HL-60 (cell line): ENCODE data around the gene RARRES1.

Experiments
- DNase-seq, 2 experiments: peaks; one replicate each; pipeline ENCODE4 v3.0.0-alpha.2; 2010 to 2020; ENCODE audit warnings: low read depth in 1 of 2, low spot score in 1 of 2
- H3K27ac ChIP-seq: fragments of 250-450 bp; sonication (Bioruptor Pico); replicated peaks from 2 replicates; pipeline ENCODE4 v1.5.1; 2020; ENCODE audit warnings: mild to moderate bottlenecking, moderate library complexity
- H3K27me3 ChIP-seq: fragments of 250-450 bp; sonication (Bioruptor Pico); 2 replicates; pipeline ENCODE4 v1.5.1; 2021; ENCODE audit warnings: mild to moderate bottlenecking, moderate library complexity; ENCODE audit not compliant: insufficient read depth, poor library complexity, severe bottlenecking
- H3K4me3 ChIP-seq: replicated peaks from 2 replicates; pipeline ENCODE4 v1.5.1; 2011; ENCODE audit warnings: mild to moderate bottlenecking, control low read depth, low read length; ENCODE audit not compliant: insufficient read depth
- GABPA ChIP-seq: IDR thresholded peaks from 2 replicates; pipeline ENCODE4 v1.6.1; 2012; ENCODE audit warnings: low read depth
- POLR2AphosphoS5 ChIP-seq: IDR thresholded peaks from 2 replicates; pipeline ENCODE4 v1.6.1; 2012; ENCODE audit warnings: low read depth
- SPI1 ChIP-seq: IDR thresholded peaks from 2 replicates; pipeline ENCODE4 v1.6.1; 2012; ENCODE audit warnings: low read depth, mild to moderate bottlenecking, borderline replicate concordance
- TF ChIP-seq, protein P1 (sequence below): IDR thresholded peaks from 2 replicates; pipeline ENCODE4 v1.6.1; 2012; ENCODE audit warnings: low read depth; ENCODE audit not compliant: insufficient replicate concordance
- TF ChIP-seq, protein P2 (sequence below): IDR thresholded peaks from one replicate; pipeline ENCODE4 v1.5.1; 2011; ENCODE audit warnings: low read length, control low read depth, inconsistent platforms; ENCODE audit not compliant: insufficient read depth

RARRES1 gene

DNA sequence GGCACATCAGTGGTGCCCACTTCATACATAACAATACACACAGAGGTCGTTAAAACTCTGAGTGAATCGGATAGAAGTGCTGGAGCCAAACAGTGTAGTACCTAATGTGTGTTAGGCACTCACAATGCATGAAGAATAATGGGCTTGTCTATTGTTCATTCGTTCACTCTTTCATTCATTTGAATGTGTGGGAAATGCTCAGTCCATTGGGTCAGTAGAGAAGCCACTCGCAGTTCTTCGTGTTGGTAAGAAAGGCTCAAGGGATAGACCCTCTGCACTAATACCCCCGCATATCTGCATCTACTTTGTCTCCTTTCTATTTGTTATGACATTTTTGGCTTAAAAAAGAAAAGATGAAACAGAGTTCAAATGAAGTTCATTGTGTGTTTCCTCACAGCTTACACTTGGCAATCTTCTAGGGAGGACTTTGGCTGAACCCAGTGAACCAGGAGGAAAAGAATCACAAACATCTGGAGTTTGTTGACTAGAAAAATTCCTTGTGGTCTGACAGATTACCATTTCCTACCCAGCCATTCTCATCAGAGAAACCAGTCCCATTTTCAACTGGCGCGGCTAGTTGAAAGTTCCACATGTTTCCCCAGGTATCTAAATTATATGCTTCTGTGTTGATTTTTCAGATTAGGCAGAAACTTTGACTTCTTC, 36.8 kb upstream of the RARRES1 start:
- Histone ChIP-seq H3K27me3 (no peaks in the 10 kb centered on the region), H3K27ac (no peak overlapping the region), H3K4me3 (no peak overlapping the region)
- TF ChIP-seq, protein P1, sequence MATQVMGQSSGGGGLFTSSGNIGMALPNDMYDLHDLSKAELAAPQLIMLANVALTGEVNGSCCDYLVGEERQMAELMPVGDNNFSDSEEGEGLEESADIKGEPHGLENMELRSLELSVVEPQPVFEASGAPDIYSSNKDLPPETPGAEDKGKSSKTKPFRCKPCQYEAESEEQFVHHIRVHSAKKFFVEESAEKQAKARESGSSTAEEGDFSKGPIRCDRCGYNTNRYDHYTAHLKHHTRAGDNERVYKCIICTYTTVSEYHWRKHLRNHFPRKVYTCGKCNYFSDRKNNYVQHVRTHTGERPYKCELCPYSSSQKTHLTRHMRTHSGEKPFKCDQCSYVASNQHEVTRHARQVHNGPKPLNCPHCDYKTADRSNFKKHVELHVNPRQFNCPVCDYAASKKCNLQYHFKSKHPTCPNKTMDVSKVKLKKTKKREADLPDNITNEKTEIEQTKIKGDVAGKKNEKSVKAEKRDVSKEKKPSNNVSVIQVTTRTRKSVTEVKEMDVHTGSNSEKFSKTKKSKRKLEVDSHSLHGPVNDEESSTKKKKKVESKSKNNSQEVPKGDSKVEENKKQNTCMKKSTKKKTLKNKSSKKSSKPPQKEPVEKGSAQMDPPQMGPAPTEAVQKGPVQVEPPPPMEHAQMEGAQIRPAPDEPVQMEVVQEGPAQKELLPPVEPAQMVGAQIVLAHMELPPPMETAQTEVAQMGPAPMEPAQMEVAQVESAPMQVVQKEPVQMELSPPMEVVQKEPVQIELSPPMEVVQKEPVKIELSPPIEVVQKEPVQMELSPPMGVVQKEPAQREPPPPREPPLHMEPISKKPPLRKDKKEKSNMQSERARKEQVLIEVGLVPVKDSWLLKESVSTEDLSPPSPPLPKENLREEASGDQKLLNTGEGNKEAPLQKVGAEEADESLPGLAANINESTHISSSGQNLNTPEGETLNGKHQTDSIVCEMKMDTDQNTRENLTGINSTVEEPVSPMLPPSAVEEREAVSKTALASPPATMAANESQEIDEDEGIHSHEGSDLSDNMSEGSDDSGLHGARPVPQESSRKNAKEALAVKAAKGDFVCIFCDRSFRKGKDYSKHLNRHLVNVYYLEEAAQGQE, result no peak
- TF ChIP-seq, protein P2, sequence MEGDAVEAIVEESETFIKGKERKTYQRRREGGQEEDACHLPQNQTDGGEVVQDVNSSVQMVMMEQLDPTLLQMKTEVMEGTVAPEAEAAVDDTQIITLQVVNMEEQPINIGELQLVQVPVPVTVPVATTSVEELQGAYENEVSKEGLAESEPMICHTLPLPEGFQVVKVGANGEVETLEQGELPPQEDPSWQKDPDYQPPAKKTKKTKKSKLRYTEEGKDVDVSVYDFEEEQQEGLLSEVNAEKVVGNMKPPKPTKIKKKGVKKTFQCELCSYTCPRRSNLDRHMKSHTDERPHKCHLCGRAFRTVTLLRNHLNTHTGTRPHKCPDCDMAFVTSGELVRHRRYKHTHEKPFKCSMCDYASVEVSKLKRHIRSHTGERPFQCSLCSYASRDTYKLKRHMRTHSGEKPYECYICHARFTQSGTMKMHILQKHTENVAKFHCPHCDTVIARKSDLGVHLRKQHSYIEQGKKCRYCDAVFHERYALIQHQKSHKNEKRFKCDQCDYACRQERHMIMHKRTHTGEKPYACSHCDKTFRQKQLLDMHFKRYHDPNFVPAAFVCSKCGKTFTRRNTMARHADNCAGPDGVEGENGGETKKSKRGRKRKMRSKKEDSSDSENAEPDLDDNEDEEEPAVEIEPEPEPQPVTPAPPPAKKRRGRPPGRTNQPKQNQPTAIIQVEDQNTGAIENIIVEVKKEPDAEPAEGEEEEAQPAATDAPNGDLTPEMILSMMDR, result no peak
- no peak for TF ChIP-seq GABPA
- no peak for TF ChIP-seq SPI1
- no peak for TF ChIP-seq POLR2AphosphoS5
- no peak for DNase-seq

DNA sequence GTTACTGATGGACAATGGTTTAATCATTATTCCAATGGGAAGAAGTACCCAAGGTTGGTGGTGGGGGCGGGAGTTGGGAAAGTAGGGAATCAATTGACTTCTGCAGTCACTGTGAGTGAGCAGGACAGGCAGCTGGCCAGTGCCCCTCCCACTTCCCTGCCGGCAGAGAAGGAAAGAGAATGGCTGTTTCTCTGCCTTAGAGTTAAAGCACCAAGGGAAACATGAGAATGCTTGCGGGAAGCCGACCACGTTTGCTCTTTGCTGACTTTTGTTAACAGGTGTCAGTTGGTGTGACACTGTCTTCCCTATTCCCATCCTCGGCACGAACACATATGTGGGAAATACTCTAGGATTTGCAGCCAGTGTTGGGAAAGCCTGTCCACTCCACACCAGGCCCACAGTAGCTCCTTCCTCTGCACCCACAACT, 36.1 kb upstream of the RARRES1 start:
- H3K4me3 ChIP-seq, result no peak overlapping the region

DNA sequence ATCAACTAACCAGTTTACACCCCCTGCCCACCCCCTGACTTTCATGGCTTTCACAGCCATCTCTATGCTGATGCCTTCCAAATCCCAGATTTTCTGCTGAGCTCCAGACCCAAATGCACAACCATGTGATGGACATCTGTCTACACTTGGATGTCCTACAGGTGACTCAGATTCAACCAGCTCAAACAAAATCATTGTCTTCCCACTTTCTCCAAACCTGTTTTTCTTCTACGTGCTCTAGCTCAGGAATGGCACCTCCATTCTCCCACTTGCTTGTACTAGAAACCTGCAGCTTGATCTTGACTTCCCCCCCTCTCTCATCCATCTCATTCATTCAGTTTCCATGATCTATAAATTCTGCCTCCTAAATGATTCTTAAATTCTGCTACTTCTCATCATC, 34.1 kb upstream of the RARRES1 start:
- Histone ChIP-seq H3K4me3 (no peak overlapping the region), H3K27ac (no peak overlapping the region), H3K27me3 (no peaks in the 10 kb centered on the region)
- no peak for TF ChIP-seq POLR2AphosphoS5
- no peak for TF ChIP-seq SPI1
- no peak for TF ChIP-seq GABPA
- TF ChIP-seq, protein P1, result no peak
- TF ChIP-seq, protein P2, result no peak
- no peak for DNase-seq

More for the DNA sequence above, 36.1 kb upstream of the RARRES1 start:
- H3K27ac ChIP-seq, result no peak overlapping the region
- H3K27me3 ChIP-seq, result no peaks in the 10 kb centered on the region
- TF ChIP-seq, protein P2, result no peak
- TF ChIP-seq POLR2AphosphoS5 (no peak), SPI1 (no peak), GABPA (no peak)
- TF ChIP-seq, protein P1, result no peak
- DNase-seq, result no peak
